ENCODE results near the gene ROBO2.

ROBO2 gene

GRCh38 chr3:77372634-77373346 is 332.9 kb downstream of the ROBO2 start:
- no peaks in the 10 kb centered on the region for H3K36me3 ChIP-seq
- no peaks in the 10 kb centered on the region for H3K27me3 ChIP-seq
- peaks cover 8% of the 10 kb centered on the region for H3K4me1 ChIP-seq
- TF ChIP-seq, protein P1, sequence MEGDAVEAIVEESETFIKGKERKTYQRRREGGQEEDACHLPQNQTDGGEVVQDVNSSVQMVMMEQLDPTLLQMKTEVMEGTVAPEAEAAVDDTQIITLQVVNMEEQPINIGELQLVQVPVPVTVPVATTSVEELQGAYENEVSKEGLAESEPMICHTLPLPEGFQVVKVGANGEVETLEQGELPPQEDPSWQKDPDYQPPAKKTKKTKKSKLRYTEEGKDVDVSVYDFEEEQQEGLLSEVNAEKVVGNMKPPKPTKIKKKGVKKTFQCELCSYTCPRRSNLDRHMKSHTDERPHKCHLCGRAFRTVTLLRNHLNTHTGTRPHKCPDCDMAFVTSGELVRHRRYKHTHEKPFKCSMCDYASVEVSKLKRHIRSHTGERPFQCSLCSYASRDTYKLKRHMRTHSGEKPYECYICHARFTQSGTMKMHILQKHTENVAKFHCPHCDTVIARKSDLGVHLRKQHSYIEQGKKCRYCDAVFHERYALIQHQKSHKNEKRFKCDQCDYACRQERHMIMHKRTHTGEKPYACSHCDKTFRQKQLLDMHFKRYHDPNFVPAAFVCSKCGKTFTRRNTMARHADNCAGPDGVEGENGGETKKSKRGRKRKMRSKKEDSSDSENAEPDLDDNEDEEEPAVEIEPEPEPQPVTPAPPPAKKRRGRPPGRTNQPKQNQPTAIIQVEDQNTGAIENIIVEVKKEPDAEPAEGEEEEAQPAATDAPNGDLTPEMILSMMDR (IDR thresholded peaks at IDR 0.05; ENCODE audit: low read depth, low read length) = no peak
- no peak overlapping the region for H3K4me3 ChIP-seq (ENCODE audit: low read depth, low read length)
- no peaks in the 10 kb centered on the region for H3K9me3 ChIP-seq
- DNase-seq = no peak

DNA sequence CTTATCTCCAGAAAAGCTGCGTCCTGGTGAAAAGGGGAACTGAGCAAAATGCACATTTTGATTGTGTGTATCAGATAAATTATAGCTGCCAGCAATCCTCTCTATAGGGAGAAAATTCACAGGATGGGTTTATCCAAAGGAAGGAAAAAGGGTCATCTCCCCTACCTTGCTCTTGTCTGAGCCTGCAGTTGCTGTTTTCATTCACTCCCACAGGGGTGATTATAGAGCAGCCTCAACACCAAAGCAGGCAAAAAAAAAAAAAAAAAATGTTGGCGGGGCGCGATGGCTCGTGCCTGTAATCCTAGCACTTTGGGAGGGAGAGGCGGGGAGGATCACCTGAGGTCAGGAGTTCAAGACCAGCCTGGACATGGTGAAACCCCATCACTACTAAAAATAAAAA is 333.7 kb downstream of the ROBO2 start:
- no peaks in the 10 kb centered on the region for H3K9me3 ChIP-seq
- no peak overlapping the region for H3K4me3 ChIP-seq (ENCODE audit: low read depth, low read length)
- TF ChIP-seq, protein P1 (IDR thresholded peaks at IDR 0.05; ENCODE audit: low read depth, low read length) = no peak
- no peaks in the 10 kb centered on the region for H3K36me3 ChIP-seq
- H3K4me1 ChIP-seq = peaks cover 8% of the 10 kb centered on the region
- no peaks in the 10 kb centered on the region for H3K27me3 ChIP-seq
- no peak for DNase-seq

DNA sequence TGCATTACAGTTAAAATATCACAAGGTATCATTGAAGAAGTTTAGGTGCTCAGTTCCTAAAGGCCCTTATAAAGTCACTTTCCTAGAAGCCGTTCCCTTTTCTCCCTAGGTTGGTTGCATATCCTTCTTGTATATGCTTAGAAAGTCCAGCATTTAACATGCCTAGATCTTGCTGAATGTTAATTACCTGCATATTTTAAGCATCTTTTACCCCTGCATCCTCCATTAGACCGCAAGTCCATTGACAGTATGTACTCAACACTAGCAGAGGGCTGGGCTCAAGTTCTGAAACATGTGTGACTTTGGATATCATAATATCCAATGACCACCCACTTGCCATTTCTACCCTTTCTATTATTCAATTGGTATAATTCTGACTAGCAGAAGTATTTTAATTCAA is 336.6 kb downstream of the ROBO2 start:
- no peak for DNase-seq
- Histone ChIP-seq H3K27me3 (no peaks in the 10 kb centered on the region), H3K4me1 (no peaks in the 10 kb centered on the region; the same call in 1 of the 2 replicates), H3K36me3 (no peaks in the 10 kb centered on the region), H3K4me3 (ENCODE audit: low read depth, low read length) (no peak overlapping the region), H3K9me3 (no peaks in the 10 kb centered on the region)
- TF ChIP-seq, protein P1 (IDR thresholded peaks at IDR 0.05; ENCODE audit: low read depth, low read length) = no peak

GRCh38 chr3:77377717-77378116 is 337.8 kb downstream of the ROBO2 start:
- Histone ChIP-seq H3K36me3 (no peaks in the 10 kb centered on the region), H3K4me1 (no peaks in the 10 kb centered on the region; the same call in 1 of the 2 replicates), H3K9me3 (no peaks in the 10 kb centered on the region), H3K4me3 (ENCODE audit: low read depth, low read length) (no peak overlapping the region), H3K27me3 (no peaks in the 10 kb centered on the region)
- DNase-seq = peak; percentile 35
- TF ChIP-seq, protein P1 (IDR thresholded peaks at IDR 0.05; ENCODE audit: low read depth, low read length) = 0 out of 2 replicates have a peak, but pooled peaks have one; percentile 8

- H3K27me3 ChIP-seq = no peaks in the 10 kb centered on the region
- H3K9me3 ChIP-seq = no peaks in the 10 kb centered on the region
- H3K4me1 ChIP-seq = no peaks in the 10 kb centered on the region; the same call in 1 of the 2 replicates
- DNase-seq = no peak
- TF ChIP-seq, protein P1 (IDR thresholded peaks at IDR 0.05; ENCODE audit: low read depth, low read length) = no peak
- H3K36me3 ChIP-seq = no peaks in the 10 kb centered on the region
- H3K4me3 ChIP-seq (ENCODE audit: low read depth, low read length) = no peak overlapping the region
Observed at GRCh38 chr3:77380136-77380535, 340.2 kb downstream of the ROBO2 start.

DNA sequence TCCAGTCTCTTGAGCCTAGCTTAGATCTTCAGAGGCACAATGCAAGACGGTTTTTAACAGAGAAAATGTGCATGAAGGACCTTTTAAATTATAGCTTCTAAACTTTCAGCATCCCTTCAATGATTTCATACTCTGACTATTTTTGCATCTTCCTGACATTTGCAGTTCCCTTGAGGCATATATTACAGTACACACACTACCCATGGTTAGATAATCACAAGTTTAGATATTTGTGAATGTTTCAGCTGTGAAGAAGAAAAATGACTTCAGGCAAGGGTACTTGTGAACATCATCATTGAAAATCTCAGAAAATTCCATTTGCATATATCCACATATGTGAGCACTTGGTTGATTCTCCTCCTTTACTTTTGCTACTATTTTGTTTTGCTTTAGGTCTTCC is 341.5 kb downstream of the ROBO2 start:
- TF ChIP-seq, protein P1 (IDR thresholded peaks at IDR 0.05; ENCODE audit: low read depth, low read length) = no peak
- Histone ChIP-seq H3K4me1 (no peaks in the 10 kb centered on the region; the same call in 1 of the 2 replicates), H3K36me3 (no peaks in the 10 kb centered on the region), H3K9me3 (no peaks in the 10 kb centered on the region), H3K27me3 (no peaks in the 10 kb centered on the region), H3K4me3 (ENCODE audit: low read depth, low read length) (no peak overlapping the region)
- no peak for DNase-seq
